Measurements from ENCODE around the gene VAMP2. TPM values are rescaled to one million over a fixed set of nuclear protein-coding genes. Genes with fewer than 3 reads are reported as not detected.
"Not testable (repeated sequence)": the region's sequence is repeated elsewhere in the genome, so short reads cannot be mapped to it uniquely, and the experiment has no call there.

The VAMP2 gene
- total and polyA plus RNA-seq, 9 donors = 10.9 to 77.2 (median 61.4) TPM

- no peaks in the 10 kb centered on the region for H3K27me3 ChIP-seq (ENCODE audit: control insufficient read depth, insufficient read depth, low read length)
- peaks cover 33% of the 10 kb centered on the region for H3K4me1 ChIP-seq (ENCODE audit: control insufficient read depth, insufficient read depth, low read length)
- no peaks in the 10 kb centered on the region for H3K36me3 ChIP-seq (ENCODE audit: control insufficient read depth, insufficient read depth, low read length)
- H3K9me3 ChIP-seq (replicated peaks; ENCODE audit: control insufficient read depth, low read depth, low read length) = no peaks in the 10 kb centered on the region
- WGBS (ENCODE audit: insufficient coverage) = under 1% methylated on average over 53 of the region's 56 CpGs
- peak; percentile 96 for DNase-seq
- H3K4me3 ChIP-seq (ENCODE audit: low read length) = peak within 1 kb of the TSS; percentile 78
- H3K27ac ChIP-seq (ENCODE audit: low read length) = peak within 1 kb of the TSS; percentile 92
Observed at GRCh38 chr17:8176197-8176940, 13.6 kb upstream of the VAMP2 start, which contains the start of gene TMEM107. TSS of gene TMEM107 (minus strand) at chr17:8176380. CDS start at chr17:8176286, 94 bp downstream.

GRCh38 chr17:8175795-8176196, 13.0 kb upstream of the VAMP2 start:
- 6% methylated on average over 7 of the region's 11 CpGs for WGBS (ENCODE audit: insufficient coverage)
- no peaks in the 10 kb centered on the region for H3K27me3 ChIP-seq (ENCODE audit: control insufficient read depth, insufficient read depth, low read length)
- no peaks in the 10 kb centered on the region for H3K36me3 ChIP-seq (ENCODE audit: control insufficient read depth, insufficient read depth, low read length)
- peak overlapping the region; percentile 78 for H3K4me3 ChIP-seq (ENCODE audit: low read length)
- no peaks in the 10 kb centered on the region for H3K9me3 ChIP-seq (replicated peaks; ENCODE audit: control insufficient read depth, low read depth, low read length)
- peak; percentile 39 for DNase-seq
- peaks cover 33% of the 10 kb centered on the region for H3K4me1 ChIP-seq (ENCODE audit: control insufficient read depth, insufficient read depth, low read length)
- peak overlapping the region; percentile 92 for H3K27ac ChIP-seq (ENCODE audit: low read length)

GRCh38 chr17:8173871-8174322, 11.1 kb upstream of the VAMP2 start:
- peaks cover 33% of the 10 kb centered on the region for H3K4me1 ChIP-seq (ENCODE audit: control insufficient read depth, insufficient read depth, low read length)
- no peak for DNase-seq
- no peaks in the 10 kb centered on the region for H3K36me3 ChIP-seq (ENCODE audit: control insufficient read depth, insufficient read depth, low read length)
- H3K9me3 ChIP-seq (replicated peaks; ENCODE audit: control insufficient read depth, low read depth, low read length) = no peaks in the 10 kb centered on the region
- H3K4me3 ChIP-seq (ENCODE audit: low read length) = peak overlapping the region; percentile 40
- no peaks in the 10 kb centered on the region for H3K27me3 ChIP-seq (ENCODE audit: control insufficient read depth, insufficient read depth, low read length)
- 0% methylated on average over 7 of the region's 14 CpGs for WGBS (ENCODE audit: insufficient coverage)
- H3K27ac ChIP-seq (ENCODE audit: low read length) = peak overlapping the region; percentile 99

- Histone ChIP-seq H3K27me3 (ENCODE audit: control insufficient read depth, insufficient read depth, low read length) (no peaks in the 10 kb centered on the region), H3K4me1 (ENCODE audit: control insufficient read depth, insufficient read depth, low read length) (peaks cover 33% of the 10 kb centered on the region), H3K27ac (ENCODE audit: low read length) (peak overlapping the region; percentile 99), H3K9me3 (replicated peaks; ENCODE audit: control insufficient read depth, low read depth, low read length) (no peaks in the 10 kb centered on the region), H3K4me3 (ENCODE audit: low read length) (peak overlapping the region; percentile 40), H3K36me3 (ENCODE audit: control insufficient read depth, insufficient read depth, low read length) (no peaks in the 10 kb centered on the region)
- WGBS (ENCODE audit: insufficient coverage) = 0% methylated on average over 17 of the region's 23 CpGs
- peak; percentile 99 for DNase-seq
Observed at GRCh38 chr17:8173056-8173870, 10.5 kb upstream of the VAMP2 start.

GRCh38 chr17:8170186-8170585, 7.4 kb upstream of the VAMP2 start:
- H3K27ac ChIP-seq (ENCODE audit: low read length); H3K36me3 ChIP-seq (ENCODE audit: control insufficient read depth, insufficient read depth, low read length); DNase-seq; H3K27me3 ChIP-seq (ENCODE audit: control insufficient read depth, insufficient read depth, low read length); H3K4me3 ChIP-seq (ENCODE audit: low read length); H3K9me3 ChIP-seq (replicated peaks; ENCODE audit: control insufficient read depth, low read depth, low read length): not testable (repeated sequence)
- 75% methylated on average over 6 of the region's 19 CpGs for WGBS (ENCODE audit: insufficient coverage)
- peaks cover 16% of the 10 kb centered on the region for H3K4me1 ChIP-seq (ENCODE audit: control insufficient read depth, insufficient read depth, low read length)

- Histone ChIP-seq H3K27me3 (ENCODE audit: control insufficient read depth, insufficient read depth, low read length) (no peaks in the 10 kb centered on the region), H3K4me1 (ENCODE audit: control insufficient read depth, insufficient read depth, low read length) (peaks cover 24% of the 10 kb centered on the region), H3K27ac (ENCODE audit: low read length) (no peak overlapping the region), H3K4me3 (ENCODE audit: low read length) (no peak overlapping the region), H3K36me3 (ENCODE audit: control insufficient read depth, insufficient read depth, low read length) (no peaks in the 10 kb centered on the region), H3K9me3 (replicated peaks; ENCODE audit: control insufficient read depth, low read depth, low read length) (no peaks in the 10 kb centered on the region)
- 64% methylated on average over 2 of the region's 3 CpGs for WGBS (ENCODE audit: insufficient coverage)
- DNase-seq = no peak
Observed at GRCh38 chr17:8167526-8167925, 4.8 kb upstream of the VAMP2 start.

GRCh38 chr17:8166731-8167130, 4.0 kb upstream of the VAMP2 start:
- H3K36me3 ChIP-seq (ENCODE audit: control insufficient read depth, insufficient read depth, low read length) = no peaks in the 10 kb centered on the region
- no peaks in the 10 kb centered on the region for H3K27me3 ChIP-seq (ENCODE audit: control insufficient read depth, insufficient read depth, low read length)
- peaks cover 26% of the 10 kb centered on the region for H3K4me1 ChIP-seq (ENCODE audit: control insufficient read depth, insufficient read depth, low read length)
- DNase-seq = no peak
- 74% methylated on average over 3 of the region's 6 CpGs for WGBS (ENCODE audit: insufficient coverage)
- H3K4me3 ChIP-seq (ENCODE audit: low read length) = no peak overlapping the region
- no peak overlapping the region for H3K27ac ChIP-seq (ENCODE audit: low read length)
- no peaks in the 10 kb centered on the region for H3K9me3 ChIP-seq (replicated peaks; ENCODE audit: control insufficient read depth, low read depth, low read length)

GRCh38 chr17:8164815-8165131, 2.0 kb upstream of the VAMP2 start:
- H3K4me3 ChIP-seq (ENCODE audit: low read length) = no peak overlapping the region
- H3K4me1 ChIP-seq (ENCODE audit: control insufficient read depth, insufficient read depth, low read length) = peaks cover 38% of the 10 kb centered on the region
- H3K9me3 ChIP-seq (replicated peaks; ENCODE audit: control insufficient read depth, low read depth, low read length) = no peaks in the 10 kb centered on the region
- H3K27ac ChIP-seq (ENCODE audit: low read length) = peak overlapping the region; percentile 96
- peaks cover 19% of the 10 kb centered on the region for H3K36me3 ChIP-seq (ENCODE audit: control insufficient read depth, insufficient read depth, low read length)
- 53% methylated on average over 3 of the region's 6 CpGs for WGBS (ENCODE audit: insufficient coverage)
- no peaks in the 10 kb centered on the region for H3K27me3 ChIP-seq (ENCODE audit: control insufficient read depth, insufficient read depth, low read length)
- DNase-seq = no peak

- Histone ChIP-seq H3K27me3 (ENCODE audit: control insufficient read depth, insufficient read depth, low read length) (no peaks in the 10 kb centered on the region), H3K9me3 (replicated peaks; ENCODE audit: control insufficient read depth, low read depth, low read length) (no peaks in the 10 kb centered on the region), H3K27ac (ENCODE audit: low read length) (peak overlapping the region; percentile 96), H3K4me1 (ENCODE audit: control insufficient read depth, insufficient read depth, low read length) (peaks cover 38% of the 10 kb centered on the region), H3K36me3 (ENCODE audit: control insufficient read depth, insufficient read depth, low read length) (peaks cover 25% of the 10 kb centered on the region), H3K4me3 (ENCODE audit: low read length) (no peak overlapping the region)
- peak; percentile 78 for DNase-seq
- WGBS (ENCODE audit: insufficient coverage) = 0% methylated on average over 1 of the region's 13 CpGs
Observed at GRCh38 chr17:8163978-8164814, 1.4 kb upstream of the VAMP2 start.

Measured in muscle of leg (tissue), 11 donors.